ENCODE data around the gene RARS1. TPM values are rescaled to one million over a fixed set of nuclear protein-coding genes. Genes with fewer than 3 reads are reported as not detected.

RARS1 gene
- total RNA-seq, 4 donors from 2014 or later: 72.2 to 87.9 (median 74.2) TPM

GRCh38 chr5:168468836-168469235 is 17.4 kb upstream of the RARS1 start:
- Histone ChIP-seq H3K4me3 (replicated peaks in 1 of 3) (no peak overlapping the region), H3K27ac (no peak overlapping the region), H3K9me3 (no peaks in the 10 kb centered on the region), H3K27me3 (no peaks in the 10 kb centered on the region), H3K4me1 (no peaks in the 10 kb centered on the region), H3K36me3 (peaks cover 10 to 12% of the 10 kb centered on the region in 2 donors)
- no peak for DNase-seq
- 85 to 86% methylated on average over 8 of the region's 8 CpGs for WGBS, 2 donors
- intact Hi-C loops (cut with DNase I): no loop called here
- TF ChIP-seq, protein P1, sequence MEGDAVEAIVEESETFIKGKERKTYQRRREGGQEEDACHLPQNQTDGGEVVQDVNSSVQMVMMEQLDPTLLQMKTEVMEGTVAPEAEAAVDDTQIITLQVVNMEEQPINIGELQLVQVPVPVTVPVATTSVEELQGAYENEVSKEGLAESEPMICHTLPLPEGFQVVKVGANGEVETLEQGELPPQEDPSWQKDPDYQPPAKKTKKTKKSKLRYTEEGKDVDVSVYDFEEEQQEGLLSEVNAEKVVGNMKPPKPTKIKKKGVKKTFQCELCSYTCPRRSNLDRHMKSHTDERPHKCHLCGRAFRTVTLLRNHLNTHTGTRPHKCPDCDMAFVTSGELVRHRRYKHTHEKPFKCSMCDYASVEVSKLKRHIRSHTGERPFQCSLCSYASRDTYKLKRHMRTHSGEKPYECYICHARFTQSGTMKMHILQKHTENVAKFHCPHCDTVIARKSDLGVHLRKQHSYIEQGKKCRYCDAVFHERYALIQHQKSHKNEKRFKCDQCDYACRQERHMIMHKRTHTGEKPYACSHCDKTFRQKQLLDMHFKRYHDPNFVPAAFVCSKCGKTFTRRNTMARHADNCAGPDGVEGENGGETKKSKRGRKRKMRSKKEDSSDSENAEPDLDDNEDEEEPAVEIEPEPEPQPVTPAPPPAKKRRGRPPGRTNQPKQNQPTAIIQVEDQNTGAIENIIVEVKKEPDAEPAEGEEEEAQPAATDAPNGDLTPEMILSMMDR (IDR thresholded peaks at IDR 0.05): no peak
- no peak for TF ChIP-seq POLR2A (IDR thresholded peaks at IDR 0.05)

DNA sequence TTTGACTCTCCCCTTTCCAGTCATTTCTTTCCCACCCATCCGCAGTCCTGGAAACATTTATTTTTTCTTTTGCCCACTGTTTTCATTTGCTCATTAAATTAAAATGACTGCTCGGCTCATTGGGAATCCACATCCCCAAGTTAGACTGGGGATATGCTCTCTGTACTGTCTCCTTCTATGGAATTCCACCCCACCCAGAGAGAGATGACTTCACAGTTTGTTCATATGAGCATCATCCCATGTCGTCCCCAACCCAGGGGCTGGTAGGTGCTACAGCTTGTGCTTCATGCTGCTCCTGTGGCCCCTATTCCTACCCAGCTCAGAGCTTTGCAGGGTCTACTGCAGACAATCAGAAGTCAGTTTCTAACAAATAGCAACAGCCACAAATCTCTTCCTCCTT is 16.5 kb upstream of the RARS1 start:
- no peak for DNase-seq
- WGBS, 2 donors: 88 to 89% methylated on average over 3 of the region's 3 CpGs
- Histone ChIP-seq H3K4me1 (no peaks in the 10 kb centered on the region), H3K36me3 (peaks cover 10 to 12% of the 10 kb centered on the region in 2 donors), H3K4me3 (replicated peaks in 1 of 3) (no peak overlapping the region), H3K27ac (no peak overlapping the region), H3K27me3 (no peaks in the 10 kb centered on the region), H3K9me3 (no peaks in the 10 kb centered on the region)
- TF ChIP-seq, protein P1 (IDR thresholded peaks at IDR 0.05): no peak
- TF ChIP-seq POLR2A (IDR thresholded peaks at IDR 0.05): no peak
- intact Hi-C loops (cut with DNase I): no loop called here

- WGBS, 2 donors: 92 to 96% methylated on average over 4 of the region's 4 CpGs
These were observed 14.5 kb upstream of the RARS1 start for GRCh38 chr5:168471785-168472184.

DNA sequence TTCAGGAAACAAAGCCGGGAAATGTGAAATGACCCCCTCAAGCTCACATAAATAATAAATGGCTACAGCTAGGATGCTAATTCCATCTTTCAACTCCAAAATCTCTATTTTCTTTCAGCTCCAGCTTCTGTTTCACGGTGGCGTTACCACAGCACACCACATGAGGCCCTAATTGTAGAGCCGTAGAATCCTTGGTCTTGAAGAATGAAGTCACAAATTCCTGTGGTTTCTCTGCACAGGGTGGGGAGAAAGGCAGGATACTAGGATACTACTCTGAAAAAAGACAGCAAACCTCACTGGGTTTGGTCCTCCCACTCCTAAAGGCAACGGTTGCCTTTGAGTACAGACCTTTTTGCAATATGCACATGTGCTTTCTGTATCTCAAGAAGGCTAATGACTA is 13.9 kb upstream of the RARS1 start:
- intact Hi-C loops (cut with DNase I): no loop called here

More at GRCh38 chr5:168471785-168472184, 14.5 kb upstream of the RARS1 start:
- Histone ChIP-seq H3K27me3 (no peaks in the 10 kb centered on the region), H3K36me3 (peaks cover 10 to 12% of the 10 kb centered on the region in 2 donors), H3K4me3 (replicated peaks in 1 of 3) (no peak overlapping the region), H3K27ac (no peak overlapping the region), H3K4me1 (no peaks in the 10 kb centered on the region), H3K9me3 (no peaks in the 10 kb centered on the region)
- no peak for TF ChIP-seq POLR2A (IDR thresholded peaks at IDR 0.05)
- TF ChIP-seq, protein P1 (IDR thresholded peaks at IDR 0.05): no peak
- intact Hi-C loops (cut with DNase I): no loop called here
- DNase-seq: no peak

GRCh38 chr5:168474319-168474718 is 12.0 kb upstream of the RARS1 start:
- Histone ChIP-seq H3K27ac (no peak overlapping the region), H3K36me3 (peaks cover 0 to 5% of the 10 kb centered on the region in 2 donors), H3K4me3 (replicated peaks in 1 of 3) (no peak overlapping the region), H3K9me3 (no peaks in the 10 kb centered on the region), H3K4me1 (no peaks in the 10 kb centered on the region), H3K27me3 (no peaks in the 10 kb centered on the region)
- no peak for TF ChIP-seq POLR2A (IDR thresholded peaks at IDR 0.05)
- TF ChIP-seq, protein P1 (IDR thresholded peaks at IDR 0.05): no peak
- 86 to 90% methylated on average over 1 of the region's 1 CpG for WGBS, 2 donors
- no peak for DNase-seq
- intact Hi-C loops (cut with DNase I): no loop called here

More for the DNA sequence above, 13.9 kb upstream of the RARS1 start:
- Histone ChIP-seq H3K27ac (no peak overlapping the region), H3K27me3 (no peaks in the 10 kb centered on the region), H3K4me3 (replicated peaks in 1 of 3) (no peak overlapping the region), H3K4me1 (no peaks in the 10 kb centered on the region), H3K36me3 (peaks cover 10 to 12% of the 10 kb centered on the region in 2 donors), H3K9me3 (no peaks in the 10 kb centered on the region)
- WGBS, 2 donors: 67 to 77% methylated on average over 5 of the region's 5 CpGs
- no peak for DNase-seq
- TF ChIP-seq POLR2A (IDR thresholded peaks at IDR 0.05): no peak
- TF ChIP-seq, protein P1 (IDR thresholded peaks at IDR 0.05): no peak

Data from thyroid gland (tissue), 4 donors.